C4-2B (cell line): ENCODE measurements around the gene RPL41.

ENCODE experiments used
- H3K27ac ChIP-seq: fragments of 450-650 bp; 2 replicates; pipeline ENCODE4 v1.5.1; 2017
- CTCF ChIP-seq: fragments of 450-650 bp; conservative IDR thresholded peaks from 2 replicates; pipeline ENCODE4 v1.5.1; 2017; ENCODE audit warnings: mild to moderate bottlenecking
- ZFX ChIP-seq: fragments of 450-650 bp; IDR thresholded peaks from 2 replicates; pipeline ENCODE4 v1.6.1; 2017

The RPL41 gene

GRCh38 chr12:56115329-56115728 lies 1.1 kb upstream of the RPL41 start:
- TF ChIP-seq CTCF, result no peak
- TF ChIP-seq ZFX, result no peak
- peak overlapping the region; percentile 96 for H3K27ac ChIP-seq

- peak overlapping the region; percentile 96 for H3K27ac ChIP-seq
These were observed 761 bp downstream of the RPL41 start for GRCh38 chr12:56117082-56117706.

- peak; percentile 56 for TF ChIP-seq ZFX
- TF ChIP-seq CTCF, result peak; percentile 63
- peak within 1 kb of the TSS; percentile 96 for H3K27ac ChIP-seq
These were observed 1.6 kb downstream of the RPL41 start, which contains the start of gene ZC3H10 for GRCh38 chr12:56117778-56118687. ZC3H10 (plus strand) TSS chr12:56118266; CDS start chr12:56120563, 2,297 bp downstream.

GRCh38 chr12:56118688-56119357 lies 2.4 kb downstream of the RPL41 start:
- TF ChIP-seq CTCF (no peak), ZFX (no peak)
- peak overlapping the region; percentile 96 for H3K27ac ChIP-seq

- no peak for TF ChIP-seq ZFX
- peak; percentile 93 for TF ChIP-seq CTCF
- peak overlapping the region; percentile 96 for H3K27ac ChIP-seq
These were observed 2.9 kb downstream of the RPL41 start for GRCh38 chr12:56119361-56119796.

GRCh38 chr12:56120158-56120846 lies 3.9 kb downstream of the RPL41 start:
- peak overlapping the region; percentile 96; the same call in 1 of the 2 replicates for H3K27ac ChIP-seq
- no peak for TF ChIP-seq ZFX
- no peak for TF ChIP-seq CTCF

- no peak overlapping the region for H3K27ac ChIP-seq
- no peak for TF ChIP-seq CTCF
- no peak for TF ChIP-seq ZFX
These were observed 4.9 kb downstream of the RPL41 start for GRCh38 chr12:56121204-56121870.
